HG02938 (cell line): ENCODE measurements around the gene CNNM3.

Experiments
- ATAC-seq: cut with Tn5 transposase; IDR thresholded peaks from one replicate; pipeline ENCODE4 v1.9.1; 2021; ENCODE audit warnings: mild to moderate bottlenecking, moderate library complexity; ENCODE audit not compliant: unreplicated experiment

The CNNM3 gene

GRCh38 chr2:96816836-96817702 lies 1.0 kb downstream of the CNNM3 start:
- no peak for ATAC-seq

DNA sequence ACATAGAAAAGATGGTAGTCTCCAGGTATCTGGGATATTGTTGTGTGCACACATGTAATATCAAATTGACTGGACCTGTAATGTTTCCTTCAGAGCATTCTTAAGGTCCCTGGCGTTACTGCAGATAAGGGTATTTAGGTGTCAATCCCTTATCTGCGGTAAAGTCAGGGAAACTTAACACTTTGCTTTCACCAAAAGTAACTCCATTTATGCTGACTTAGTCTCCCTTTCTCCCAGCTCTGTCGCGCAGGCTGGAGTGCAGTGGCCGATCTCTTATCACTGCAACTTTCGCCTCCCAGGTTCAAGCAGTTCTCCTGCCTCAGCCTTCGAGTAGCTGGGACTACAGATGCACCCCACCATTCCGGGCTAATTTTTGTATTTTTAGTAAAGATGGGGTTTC lies 1.8 kb downstream of the CNNM3 start:
- ATAC-seq = no peak

DNA sequence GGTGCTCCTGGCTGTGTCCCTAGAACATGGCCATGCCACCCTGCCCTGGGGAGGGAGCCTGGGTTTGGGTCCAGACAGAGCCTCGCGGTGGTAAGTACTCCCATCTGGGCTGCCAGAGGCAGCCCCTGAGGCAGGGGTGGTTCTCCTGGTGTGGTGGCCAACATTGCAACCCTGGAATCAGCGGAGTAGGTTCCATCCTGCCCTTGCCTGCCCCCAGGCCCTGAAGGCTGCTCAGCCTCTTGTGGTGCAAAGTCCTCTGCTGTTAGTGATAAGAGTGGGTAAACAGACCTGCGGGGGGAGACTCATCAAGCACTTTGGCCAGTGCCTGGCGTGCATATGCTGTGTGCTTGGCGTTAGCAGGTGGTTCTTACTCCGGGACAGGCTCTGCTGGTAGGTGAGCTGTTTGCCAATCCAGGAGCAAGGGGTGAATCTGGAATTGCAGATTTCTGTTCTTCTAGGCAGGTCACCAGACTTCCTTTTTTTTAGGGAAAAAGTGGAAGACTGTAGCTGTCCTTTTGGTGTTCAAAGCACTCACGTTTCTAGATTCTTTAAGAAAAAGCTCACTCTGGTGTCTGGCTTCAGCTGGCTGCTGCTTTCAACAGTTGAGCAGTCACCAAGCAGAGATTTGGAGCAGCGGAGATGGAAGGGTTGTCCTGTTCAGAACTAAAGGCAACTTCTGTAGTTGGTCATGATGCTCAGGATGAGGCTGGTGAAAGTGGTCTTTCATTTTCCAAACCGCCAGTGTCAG lies 3.2 kb downstream of the CNNM3 start:
- ATAC-seq = no peak

DNA sequence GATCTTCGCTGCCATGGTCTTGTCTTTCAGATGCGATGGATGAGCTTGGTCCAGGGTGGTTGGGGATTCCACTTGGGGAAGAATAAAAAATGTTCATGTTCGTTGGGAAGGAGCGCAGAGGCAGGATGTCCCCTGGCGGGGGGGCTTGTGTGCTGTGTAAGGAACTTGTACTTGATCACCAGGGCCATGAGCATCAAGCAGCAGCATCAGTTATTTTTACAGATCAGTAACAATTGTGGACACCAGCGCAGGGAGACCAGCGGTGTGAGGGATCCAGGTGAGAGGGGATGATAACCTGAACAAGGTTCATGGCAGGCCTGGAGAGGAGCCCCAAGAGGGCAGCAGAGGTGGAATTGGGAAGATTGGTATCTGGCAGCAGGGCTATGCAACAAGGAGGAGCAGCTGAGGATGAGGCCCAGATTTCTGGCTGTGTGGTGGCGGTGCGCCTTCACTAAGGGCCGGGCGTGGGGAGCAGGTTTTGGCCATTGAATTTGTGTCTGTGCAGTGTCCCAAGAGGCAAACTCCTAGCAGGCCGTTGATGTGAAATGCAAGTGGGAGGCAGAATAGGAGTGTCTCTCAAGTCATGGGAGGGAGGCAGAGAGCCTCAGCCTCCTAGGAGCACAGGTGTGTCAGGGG lies 3.9 kb downstream of the CNNM3 start:
- ATAC-seq = no peak

- no peak for ATAC-seq
Observed at GRCh38 chr2:96821113-96821675, 5.1 kb downstream of the CNNM3 start.

DNA sequence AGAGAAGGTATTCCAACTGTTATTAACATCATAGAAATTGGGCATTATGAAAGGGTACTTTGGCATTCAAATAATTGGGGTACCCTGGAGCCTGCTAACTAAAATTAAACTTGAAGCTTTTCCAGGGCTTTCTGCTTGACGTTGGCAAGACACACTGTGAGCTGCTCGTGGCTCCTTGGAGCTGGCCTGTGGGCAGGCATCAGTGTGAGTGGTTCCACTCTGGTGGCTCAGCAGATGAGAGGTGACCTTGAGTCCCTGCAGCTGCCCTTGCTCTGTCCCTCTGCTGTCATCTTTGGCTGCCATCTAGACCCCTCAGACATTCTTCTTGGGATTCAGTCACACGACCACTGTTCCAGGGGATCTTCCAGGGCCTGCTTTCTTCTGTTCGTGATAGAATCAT lies 6.7 kb downstream of the CNNM3 start:
- ATAC-seq = no peak

- ATAC-seq = no peak
Observed at GRCh38 chr2:96823198-96823597, 7.1 kb downstream of the CNNM3 start.

- no peak for ATAC-seq
Observed at GRCh38 chr2:96824079-96824870, 8.2 kb downstream of the CNNM3 start.

DNA sequence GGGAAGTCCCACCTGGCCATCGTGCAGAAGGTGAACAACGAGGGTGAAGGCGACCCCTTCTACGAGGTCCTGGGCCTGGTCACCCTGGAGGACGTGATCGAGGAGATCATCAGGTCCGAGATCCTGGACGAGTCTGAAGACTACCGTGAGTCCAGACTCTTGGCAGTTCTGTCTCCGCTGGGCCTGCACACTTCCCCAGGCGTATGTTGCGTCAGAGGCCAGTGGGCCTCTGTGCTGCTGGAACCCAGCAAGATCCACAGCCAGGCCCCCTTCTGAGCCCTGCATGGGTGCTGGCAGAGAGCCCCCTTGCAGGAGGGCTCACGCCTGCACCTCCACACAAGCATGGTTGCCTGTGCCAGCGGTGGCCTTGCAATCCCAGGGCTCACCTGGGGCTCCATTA lies 9.0 kb downstream of the CNNM3 start:
- no peak for ATAC-seq

- ATAC-seq = no peak
Observed at GRCh38 chr2:96826546-96827278, 10.6 kb downstream of the CNNM3 start.

DNA sequence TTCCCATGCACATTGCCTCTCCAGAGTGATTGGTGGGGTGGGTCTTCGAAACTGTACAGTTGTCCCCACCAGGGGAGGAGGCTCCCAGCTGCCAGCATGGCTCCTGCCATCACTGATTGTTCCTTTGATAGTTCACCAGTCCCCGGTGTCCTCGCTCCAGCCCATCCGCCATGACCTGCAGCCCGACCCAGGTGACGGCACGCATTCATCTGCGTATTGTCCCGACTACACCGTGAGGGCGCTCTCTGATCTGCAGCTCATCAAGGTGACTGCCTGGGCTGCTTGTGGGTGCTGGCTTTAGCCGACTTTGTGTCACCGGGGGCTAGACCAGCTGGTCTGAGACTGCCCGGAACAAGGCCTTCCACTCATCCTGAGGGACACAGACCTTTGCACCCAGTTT lies 12.4 kb downstream of the CNNM3 start:
- ATAC-seq = no peak

- no peak for ATAC-seq
Observed at GRCh38 chr2:96828874-96829273, 12.8 kb downstream of the CNNM3 start.

DNA sequence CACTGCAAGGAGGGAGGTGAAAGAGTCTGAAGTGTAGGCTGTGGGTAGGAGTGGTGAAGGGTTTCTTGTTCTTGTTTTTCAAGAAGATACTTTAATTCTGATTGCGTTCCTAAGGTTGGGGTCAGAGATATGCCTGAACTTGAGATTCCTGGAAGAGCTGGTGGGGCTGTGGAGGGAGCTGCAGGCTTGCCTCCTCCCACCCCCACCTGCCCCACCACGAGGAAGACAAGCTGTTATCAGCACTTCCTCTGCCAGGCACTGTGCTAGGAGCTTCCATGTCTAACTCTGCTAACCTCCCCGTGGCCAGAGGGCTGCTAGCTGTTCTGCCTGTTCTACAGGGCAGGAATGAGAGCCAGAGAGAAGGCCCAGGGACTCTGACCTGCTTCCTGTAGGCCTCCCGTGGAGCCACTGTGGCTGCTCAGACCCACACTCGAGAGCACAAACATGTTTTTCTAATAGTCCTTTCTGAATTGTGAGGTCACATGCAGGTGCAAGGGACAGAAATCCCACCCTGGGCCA lies 14.0 kb downstream of the CNNM3 start:
- ATAC-seq = no peak

DNA sequence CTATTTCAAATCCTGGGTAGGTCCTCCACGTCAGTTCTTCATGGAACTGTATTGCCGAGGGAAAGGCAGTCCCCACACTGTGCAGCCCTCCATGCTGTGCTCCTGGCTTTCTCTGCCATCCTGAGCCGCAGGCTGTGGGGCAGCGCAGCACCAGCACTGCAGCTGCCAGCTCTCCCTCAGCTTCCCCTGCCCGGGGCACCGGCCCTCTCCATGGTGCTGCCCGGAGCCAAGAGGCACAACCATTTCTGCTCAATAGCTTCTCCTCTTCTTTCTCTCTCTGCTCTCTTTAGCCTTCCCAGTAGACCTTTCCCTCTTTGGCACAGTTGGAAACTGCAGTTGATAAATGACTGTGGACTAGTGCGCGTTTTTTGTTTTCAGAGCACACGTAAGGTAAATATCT lies 15.6 kb downstream of the CNNM3 start:
- no peak for ATAC-seq

GRCh38 chr2:96832408-96832753 lies 16.3 kb downstream of the CNNM3 start:
- ATAC-seq = no peak

GRCh38 chr2:96832754-96833507 lies 16.9 kb downstream of the CNNM3 start:
- no peak for ATAC-seq

DNA sequence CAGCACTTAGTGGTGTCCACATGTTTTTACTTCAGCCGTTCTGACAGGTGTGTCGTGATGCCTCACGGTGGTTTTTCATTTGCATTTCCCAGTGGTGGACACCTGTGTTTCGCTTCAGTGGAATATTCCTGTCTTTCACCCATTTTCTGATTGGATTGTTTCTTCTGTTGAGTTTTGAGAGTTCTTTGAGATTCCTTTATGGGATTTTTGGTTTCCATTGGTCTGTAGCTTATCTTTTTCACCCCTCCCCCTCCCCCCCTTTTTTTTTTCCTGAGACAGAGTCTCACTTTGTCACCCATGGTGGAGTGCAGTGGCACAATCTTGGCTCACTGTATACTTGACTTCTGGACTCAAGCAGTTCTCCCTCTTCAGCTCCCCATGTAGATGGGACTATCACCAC lies 19.8 kb downstream of the CNNM3 start:
- no peak for ATAC-seq

- no peak for ATAC-seq
Observed at GRCh38 chr2:96837575-96837974, 21.5 kb downstream of the CNNM3 start.
